GM19240 (cell line): ENCODE measurements around the gene CES4A.

Experiments
- DNase-seq: peaks from one replicate; pipeline ENCODE4 v3.0.0; 2011; ENCODE audit warnings: low spot score; ENCODE audit not compliant: insufficient read length

The CES4A gene

DNA sequence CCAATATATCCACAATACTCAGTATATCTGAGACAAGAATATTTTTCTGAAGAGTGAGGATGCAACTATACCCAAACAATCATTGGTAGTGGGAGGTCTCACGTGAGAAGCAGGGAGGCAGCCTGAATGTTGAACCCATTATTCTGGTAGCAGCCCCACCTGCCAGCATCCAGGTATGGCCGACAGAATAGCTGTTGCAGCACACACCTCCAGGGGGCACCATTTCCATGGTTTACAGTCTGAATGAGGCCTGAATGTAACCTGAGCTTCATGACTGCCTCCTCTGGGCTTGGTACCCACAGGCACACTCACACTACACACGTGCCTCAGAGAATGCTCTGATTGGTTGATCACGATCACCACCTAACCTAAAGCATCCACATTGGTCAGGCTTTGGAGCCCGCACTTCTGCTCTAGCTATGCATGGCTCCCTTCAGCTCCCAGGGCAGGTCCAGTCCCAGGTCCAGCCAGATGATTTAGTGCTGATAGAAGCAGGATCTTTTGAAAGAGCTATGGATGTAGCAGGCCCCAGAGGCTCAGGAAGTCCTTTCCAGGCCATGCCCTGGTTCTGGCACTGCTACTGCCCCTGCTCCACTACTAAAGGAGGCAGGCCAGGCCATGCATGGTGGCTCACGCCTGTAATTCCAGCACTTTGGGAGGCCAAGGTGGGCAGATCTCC, 29.6 kb downstream of the CES4A start:
- peak; percentile 74 for DNase-seq

GRCh38 chr16:67019171-67019570, 30.8 kb downstream of the CES4A start:
- no peak for DNase-seq

GRCh38 chr16:67021321-67021720, 32.9 kb downstream of the CES4A start:
- no peak for DNase-seq

GRCh38 chr16:67022531-67023214, 34.3 kb downstream of the CES4A start:
- DNase-seq, result no peak

GRCh38 chr16:67023689-67024088, 35.3 kb downstream of the CES4A start:
- DNase-seq, result no peak

- DNase-seq, result no peak
Measured at GRCh38 chr16:67024384-67025209, 36.2 kb downstream of the CES4A start.

- DNase-seq, result no peak
Measured at GRCh38 chr16:67025210-67025550, 36.8 kb downstream of the CES4A start.

GRCh38 chr16:67026570-67026969, 38.2 kb downstream of the CES4A start:
- no peak for DNase-seq

DNA sequence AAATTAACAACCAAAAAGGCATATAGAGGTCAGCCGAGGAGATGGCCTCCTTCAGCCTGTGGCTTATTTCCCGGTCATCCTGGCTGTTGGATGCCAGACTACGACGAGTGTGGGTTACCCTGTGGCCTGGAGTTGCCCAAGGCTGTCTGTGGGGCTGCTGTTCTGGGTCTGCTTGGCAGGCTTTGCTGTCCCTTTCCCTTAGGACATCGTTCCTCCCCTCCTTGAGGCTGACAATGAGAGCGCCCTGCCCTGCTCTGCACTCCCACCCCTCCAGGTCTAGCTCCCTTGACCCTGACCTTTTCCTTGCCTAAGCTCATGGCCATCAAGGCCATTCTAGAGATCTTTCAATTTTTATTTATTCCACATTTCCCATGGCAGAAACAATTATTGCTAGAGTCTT, 38.7 kb downstream of the CES4A start:
- DNase-seq, result no peak

GRCh38 chr16:67028167-67028695, 39.8 kb downstream of the CES4A start:
- no peak for DNase-seq

DNA sequence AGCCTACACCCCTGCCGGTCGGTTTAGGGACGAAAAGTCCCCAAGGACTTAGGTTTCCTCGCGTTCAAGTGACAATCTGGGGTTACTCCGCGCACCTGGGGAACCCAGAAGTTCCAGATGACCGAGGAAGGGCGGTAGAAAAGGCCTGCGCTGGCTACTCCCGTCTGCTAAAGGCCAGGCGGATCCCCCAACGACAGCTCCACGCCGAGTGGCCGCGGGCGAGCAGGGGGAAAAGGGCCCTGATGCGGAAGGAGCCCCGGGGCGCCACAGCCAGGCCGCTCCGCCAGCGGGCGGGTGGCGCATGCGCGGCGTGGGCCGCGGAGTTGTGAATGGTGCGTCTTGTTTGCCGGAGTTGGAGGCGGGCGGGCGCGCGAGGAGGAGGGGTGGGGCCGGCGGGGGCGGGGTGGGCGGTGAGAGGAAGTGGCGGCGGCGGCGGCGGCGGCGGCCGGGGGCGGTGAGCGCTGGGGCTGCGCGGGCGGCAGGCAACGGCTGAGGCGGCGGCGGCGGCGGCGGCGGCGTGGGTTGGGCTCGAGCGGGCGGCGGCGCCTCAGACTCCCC, 40.4 kb downstream of the CES4A start, which contains the start of gene CBFB:
Gene CBFB (plus strand): TSS at position 454 of the 558 bp plus-strand sequence. CDS start 259 bp downstream, outside the sequence.
- peak; percentile 94 for DNase-seq

- DNase-seq, result no peak
Measured at GRCh38 chr16:67029254-67030096, 41.1 kb downstream of the CES4A start.

GRCh38 chr16:67030221-67030962, 42.0 kb downstream of the CES4A start:
- no peak for DNase-seq

DNA sequence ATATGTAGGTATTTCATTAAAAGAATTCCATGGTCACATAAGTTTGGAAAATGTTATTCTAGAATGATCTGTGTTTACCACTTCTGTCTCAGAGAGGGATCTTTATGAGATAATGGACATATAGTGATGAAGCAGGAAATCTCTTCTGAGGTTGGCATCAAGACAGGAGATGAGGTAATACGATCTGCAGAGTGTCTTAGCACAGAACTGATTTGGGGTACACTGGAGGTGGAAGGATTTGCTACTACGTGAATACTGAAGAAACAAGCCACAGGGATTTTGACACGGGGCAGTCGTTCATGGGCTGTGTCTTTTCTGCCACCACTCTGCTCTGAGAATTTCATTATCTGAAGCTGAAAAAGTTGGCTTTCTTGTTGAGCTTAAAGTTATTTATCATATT, 46.1 kb downstream of the CES4A start:
- no peak for DNase-seq

DNA sequence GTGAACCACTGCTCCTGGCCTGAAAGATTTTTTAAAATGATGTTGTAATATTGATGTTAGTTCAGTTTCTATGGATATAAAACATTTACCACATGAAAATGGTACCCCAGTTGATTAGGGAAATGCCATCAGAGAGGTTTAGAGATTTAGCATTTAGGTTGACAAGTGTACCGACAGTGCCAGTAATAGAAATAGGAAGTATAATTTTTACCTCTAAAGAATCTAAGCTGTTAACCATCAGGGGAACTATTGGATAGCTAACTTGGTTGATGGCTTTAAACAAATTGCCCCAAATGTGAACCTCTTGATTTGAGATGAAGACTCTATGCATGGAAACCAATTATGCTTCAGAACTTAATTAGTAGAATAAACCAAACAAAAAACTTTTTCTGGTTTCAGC, 47.0 kb downstream of the CES4A start:
- no peak for DNase-seq

DNA sequence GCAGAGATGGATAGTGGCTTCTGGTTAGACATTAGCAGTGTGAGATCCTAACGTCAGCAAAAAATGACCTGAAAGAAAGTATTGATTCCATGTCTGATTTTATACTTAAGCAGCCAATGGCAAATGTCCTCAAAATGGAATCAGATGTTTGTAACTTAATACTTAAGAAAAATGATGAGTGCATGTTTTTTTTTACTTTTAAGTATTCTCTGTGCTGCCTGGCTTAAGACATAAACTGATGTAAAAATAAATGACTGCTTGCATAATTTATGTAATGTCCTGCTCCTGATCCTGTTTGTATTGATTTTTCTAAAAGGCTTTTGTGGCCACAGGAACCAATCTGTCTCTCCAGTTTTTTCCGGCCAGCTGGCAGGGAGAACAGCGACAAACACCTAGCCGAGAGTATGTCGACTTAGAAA, 47.9 kb downstream of the CES4A start:
- DNase-seq, result no peak

- no peak for DNase-seq
Measured at GRCh38 chr16:67039260-67040020, 51.1 kb downstream of the CES4A start.

GRCh38 chr16:67040166-67040565, 51.8 kb downstream of the CES4A start:
- no peak for DNase-seq

DNA sequence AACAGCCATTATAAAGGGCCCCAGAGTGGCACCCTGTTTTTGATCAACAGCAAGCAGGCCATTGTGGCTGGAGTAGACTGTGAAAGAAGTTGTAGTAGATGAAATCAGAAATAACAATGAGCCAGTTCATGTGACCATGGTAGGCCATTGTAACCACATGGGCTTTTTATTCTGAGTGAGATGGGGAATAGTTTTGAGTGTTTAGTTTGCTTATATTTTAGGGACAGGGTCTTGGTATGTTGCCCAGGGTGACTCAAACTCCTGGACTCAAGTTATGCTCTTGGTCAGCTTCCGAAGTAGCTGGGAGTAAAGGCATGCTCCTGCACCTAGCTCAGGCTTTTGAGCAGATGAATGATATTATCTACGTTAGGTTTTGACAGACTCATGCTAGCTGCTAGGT, 52.5 kb downstream of the CES4A start:
- no peak for DNase-seq
